ENCODE data around the gene MUL1. TPM values are rescaled to one million over a fixed set of nuclear protein-coding genes. Genes with fewer than 3 reads are reported as not detected.

The MUL1 gene
- polyA plus RNA-seq, 3 donors: 7.2 to 28.1 (median 25.8) TPM

- peaks cover 4 to 34% of the 10 kb centered on the region in 2 donors for H3K36me3 ChIP-seq (replicated peaks in 1 of 2; ENCODE audit: control insufficient read depth in 1 of 2, insufficient read depth in 2 of 2, low read length in 2 of 2)
- no peak for TF ChIP-seq CTCF (IDR thresholded peaks at IDR 0.05)
- H3K9me3 Mint-ChIP-seq: peaks cover 0 to 1% (median 0%) of the 10 kb centered on the region in 7 donors
- H3K79me2 ChIP-seq (ENCODE audit: insufficient read depth, low read length): peaks cover 33% of the 10 kb centered on the region
- H3K27me3 ChIP-seq (ENCODE audit: control insufficient read depth in 2 of 2, insufficient read depth in 2 of 2, low read length in 2 of 2): peaks cover 2 to 7% of the 10 kb centered on the region in 2 donors
- peaks cover 13 to 16% of the 10 kb centered on the region in 2 donors for H3K4me1 ChIP-seq (ENCODE audit: control insufficient read depth in 1 of 2, insufficient read depth in 2 of 2, low read length in 2 of 2)
- H3K9me3 ChIP-seq (replicated peaks in 1 of 2; ENCODE audit: control insufficient read depth in 1 of 2, insufficient read depth in 1 of 2, low read length in 2 of 2): no peaks in the 10 kb centered on the region
- H3K27me3 Mint-ChIP-seq (ENCODE audit: low read depth in 3 of 3): peaks cover 5 to 17% (median 10%) of the 10 kb centered on the region in 3 donors
- H3K27ac Mint-ChIP-seq: peak overlapping the region; percentile 90 to 97 (median 94)
- H4K20me1 ChIP-seq (ENCODE audit: insufficient read depth, low read length): peaks cover 14% of the 10 kb centered on the region
- H3K9ac ChIP-seq (ENCODE audit: insufficient read depth, low read length, poor library complexity, severe bottlenecking): peak overlapping the region; percentile 88
- peak overlapping the region; percentile 93 for H2AFZ ChIP-seq (ENCODE audit: insufficient read depth, low read depth, low read length, poor library complexity, severe bottlenecking)
- peak overlapping the region; percentile 90 to 98 (median 92) for H3K4me3 ChIP-seq (replicated peaks in 1 of 3; ENCODE audit: low read depth in 2 of 3, low read length in 3 of 3)
- peaks cover 8 to 22% of the 10 kb centered on the region in 2 donors for H3K36me3 Mint-ChIP-seq
- DNase-seq: no peak
- intact Hi-C loops (cut with micrococcal nuclease): no loop called here
- peak overlapping the region; percentile 92 to 93 for H3K4me3 Mint-ChIP-seq
- peaks cover 11% of the 10 kb centered on the region for H3K4me1 Mint-ChIP-seq
- 61% methylated on average over 3 of the region's 5 CpGs for WGBS (ENCODE audit: insufficient coverage)
- H3K27ac ChIP-seq (ENCODE audit: low read depth in 1 of 2, low read length in 2 of 2): peak overlapping the region in 1 of 2 donors; percentile 90
- peak overlapping the region; percentile 74 for H3K4me2 ChIP-seq (replicated peaks; ENCODE audit: extremely low read depth, low read length, poor library complexity, severe bottlenecking)
These were observed 745 bp downstream of the MUL1 start for GRCh38 chr1:20507248-20507563.

DNA sequence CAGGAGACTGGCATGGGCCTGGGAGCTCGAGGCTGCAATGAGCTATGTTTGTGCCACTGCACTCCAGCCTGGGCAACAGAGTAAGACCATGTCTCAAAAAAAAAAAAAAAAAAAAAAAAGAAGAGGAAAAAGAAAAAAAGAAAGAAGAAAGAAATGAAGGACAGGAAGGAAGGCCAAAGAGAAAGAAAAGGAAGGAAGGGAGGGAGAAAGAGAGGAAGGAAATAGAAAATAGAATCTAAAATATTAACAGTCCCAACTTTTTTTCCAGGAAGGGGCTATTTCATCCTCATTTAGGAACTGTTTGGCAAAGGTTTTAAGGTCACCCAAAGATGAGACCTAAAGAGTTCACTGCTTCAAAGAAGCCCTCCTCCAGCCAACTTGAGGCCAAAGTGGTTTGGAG, 2.5 kb downstream of the MUL1 start:
- peaks cover 21 to 51% of the 10 kb centered on the region in 2 donors for H3K36me3 ChIP-seq (replicated peaks in 1 of 2; ENCODE audit: control insufficient read depth in 1 of 2, insufficient read depth in 2 of 2, low read length in 2 of 2)
- H4K20me1 ChIP-seq (ENCODE audit: insufficient read depth, low read length): peaks cover 14% of the 10 kb centered on the region
- peaks cover 13 to 16% of the 10 kb centered on the region in 2 donors for H3K4me1 ChIP-seq (ENCODE audit: control insufficient read depth in 1 of 2, insufficient read depth in 2 of 2, low read length in 2 of 2)
- no peak overlapping the region for H2AFZ ChIP-seq (ENCODE audit: insufficient read depth, low read depth, low read length, poor library complexity, severe bottlenecking)
- no peak overlapping the region for H3K4me3 Mint-ChIP-seq
- no peak overlapping the region for H3K9ac ChIP-seq (ENCODE audit: insufficient read depth, low read length, poor library complexity, severe bottlenecking)
- WGBS (ENCODE audit: insufficient coverage): no CpG with 5 or more reads among the region's 1 CpG
- no peak overlapping the region for H3K27ac ChIP-seq (ENCODE audit: low read depth in 1 of 2, low read length in 2 of 2)
- no peaks in the 10 kb centered on the region for H3K9me3 Mint-ChIP-seq
- TF ChIP-seq CTCF (IDR thresholded peaks at IDR 0.05): no peak
- H3K36me3 Mint-ChIP-seq: peaks cover 25 to 40% of the 10 kb centered on the region in 2 donors
- peaks cover 33% of the 10 kb centered on the region for H3K79me2 ChIP-seq (ENCODE audit: insufficient read depth, low read length)
- H3K4me2 ChIP-seq (replicated peaks; ENCODE audit: extremely low read depth, low read length, poor library complexity, severe bottlenecking): no peak overlapping the region
- no peaks in the 10 kb centered on the region for H3K27me3 ChIP-seq (ENCODE audit: control insufficient read depth in 2 of 2, insufficient read depth in 2 of 2, low read length in 2 of 2)
- H3K9me3 ChIP-seq (replicated peaks in 1 of 2; ENCODE audit: control insufficient read depth in 1 of 2, insufficient read depth in 1 of 2, low read length in 2 of 2): no peaks in the 10 kb centered on the region
- peaks cover 11% of the 10 kb centered on the region for H3K4me1 Mint-ChIP-seq
- no peak overlapping the region for H3K27ac Mint-ChIP-seq
- H3K27me3 Mint-ChIP-seq (ENCODE audit: low read depth in 3 of 3): peaks cover 3 to 11% (median 4%) of the 10 kb centered on the region in 3 donors
- H3K4me3 ChIP-seq (replicated peaks in 1 of 3; ENCODE audit: low read depth in 2 of 3, low read length in 3 of 3): no peak overlapping the region
- intact Hi-C loops (cut with micrococcal nuclease): no loop called here
- DNase-seq: no peak
